GM18511 (cell line): ENCODE measurements around the gene FAM20A.
"Not testable (repeated sequence)": the region's sequence is repeated elsewhere in the genome, so short reads cannot be mapped to it uniquely, and the experiment has no call there.

Source experiments
- ATAC-seq: cut with Tn5 transposase; IDR thresholded peaks from one replicate; pipeline ENCODE4 v1.9.1; 2021; ENCODE audit warnings: mild to moderate bottlenecking, moderate library complexity; ENCODE audit not compliant: unreplicated experiment

FAM20A gene

GRCh38 chr17:68533887-68534694 is 67.1 kb downstream of the FAM20A start:
- ATAC-seq = no peak

GRCh38 chr17:68532826-68533225 is 68.3 kb downstream of the FAM20A start:
- no peak for ATAC-seq

GRCh38 chr17:68531252-68531651 is 69.9 kb downstream of the FAM20A start:
- no peak for ATAC-seq

GRCh38 chr17:68527314-68527713 is 73.9 kb downstream of the FAM20A start:
- no peak for ATAC-seq

- ATAC-seq = no peak
Observed at GRCh38 chr17:68526548-68526947, 74.6 kb downstream of the FAM20A start.

- no peak for ATAC-seq
Observed at GRCh38 chr17:68522266-68522665, 78.9 kb downstream of the FAM20A start.

- ATAC-seq = no peak
Observed at GRCh38 chr17:68519911-68520310, 81.3 kb downstream of the FAM20A start.

GRCh38 chr17:68519051-68519450 is 82.1 kb downstream of the FAM20A start:
- ATAC-seq = not testable (repeated sequence)

GRCh38 chr17:68518063-68518815 is 82.9 kb downstream of the FAM20A start:
- ATAC-seq = no peak

GRCh38 chr17:68517605-68518004 is 83.6 kb downstream of the FAM20A start:
- ATAC-seq = not testable (repeated sequence)

- no peak for ATAC-seq
Observed at GRCh38 chr17:68516732-68517131, 84.4 kb downstream of the FAM20A start.

GRCh38 chr17:68514831-68515635 is 86.1 kb downstream of the FAM20A start:
- no peak for ATAC-seq

- no peak for ATAC-seq
Observed at GRCh38 chr17:68513932-68514331, 87.2 kb downstream of the FAM20A start.

- no peak for ATAC-seq
Observed at GRCh38 chr17:68512960-68513474, 88.2 kb downstream of the FAM20A start.

- peak; percentile 90 for ATAC-seq
Observed at GRCh38 chr17:68512247-68512959, 88.8 kb downstream of the FAM20A start, which contains the start of gene PRKAR1A. PRKAR1A (plus strand) TSS chr17:68512430; CDS start chr17:68515400, 2,970 bp downstream.

- ATAC-seq = peak; percentile 56
Observed at GRCh38 chr17:68511671-68512246, 89.4 kb downstream of the FAM20A start.

GRCh38 chr17:68511254-68511670 is 89.9 kb downstream of the FAM20A start:
- ATAC-seq = no peak

- ATAC-seq = no peak
Observed at GRCh38 chr17:68509141-68510057, 91.8 kb downstream of the FAM20A start.

GRCh38 chr17:68507576-68507975 is 93.6 kb downstream of the FAM20A start:
- no peak for ATAC-seq
